ENCODE results near the gene HAP1.

The HAP1 gene

DNA sequence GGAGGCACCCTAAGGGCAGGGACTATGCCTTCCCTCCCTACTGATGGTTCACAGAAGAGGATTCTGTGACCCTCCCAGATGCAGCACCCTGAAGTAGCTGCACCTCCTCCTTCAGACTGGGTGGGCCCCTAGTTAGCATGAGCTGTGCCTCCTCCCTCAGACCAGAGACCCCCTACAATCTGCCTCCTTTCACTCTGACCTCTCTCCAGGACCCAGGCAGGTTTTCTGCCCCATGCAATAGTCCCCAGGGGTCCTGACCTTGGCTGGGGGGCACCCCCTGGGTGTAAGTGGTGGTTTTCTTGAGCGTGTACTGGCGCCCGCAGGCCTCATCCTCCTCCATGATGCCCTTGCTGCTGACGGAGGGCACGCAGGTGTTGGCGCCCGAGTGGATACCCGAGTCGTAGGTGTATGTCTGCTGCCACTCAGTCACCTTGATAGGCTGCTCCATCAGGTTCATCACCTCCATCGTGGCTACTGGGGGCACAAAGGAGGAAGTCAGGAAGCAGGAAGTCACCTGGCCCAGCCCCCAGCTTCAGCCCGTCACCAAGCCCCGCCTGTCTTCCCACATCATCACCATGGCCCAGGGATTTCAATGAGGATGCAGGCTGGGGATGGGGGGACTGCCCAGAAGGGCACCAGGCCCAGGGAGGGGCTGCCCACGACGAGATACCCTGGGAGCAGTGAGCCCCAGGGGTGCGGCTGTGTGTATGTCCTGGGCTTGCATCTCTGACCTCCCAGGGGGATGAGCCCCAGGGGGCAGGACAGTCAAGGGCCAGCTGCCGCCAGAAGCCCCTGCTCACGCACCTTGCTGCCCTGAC lies 37.2 kb upstream of the HAP1 start:
- peaks cover 47% of the 10 kb centered on the region for H3K4me1 ChIP-seq (ENCODE audit: insufficient read depth, poor library complexity, severe bottlenecking)
- H3K27me3 ChIP-seq (ENCODE audit: insufficient read depth, poor library complexity, severe bottlenecking): no peaks in the 10 kb centered on the region

DNA sequence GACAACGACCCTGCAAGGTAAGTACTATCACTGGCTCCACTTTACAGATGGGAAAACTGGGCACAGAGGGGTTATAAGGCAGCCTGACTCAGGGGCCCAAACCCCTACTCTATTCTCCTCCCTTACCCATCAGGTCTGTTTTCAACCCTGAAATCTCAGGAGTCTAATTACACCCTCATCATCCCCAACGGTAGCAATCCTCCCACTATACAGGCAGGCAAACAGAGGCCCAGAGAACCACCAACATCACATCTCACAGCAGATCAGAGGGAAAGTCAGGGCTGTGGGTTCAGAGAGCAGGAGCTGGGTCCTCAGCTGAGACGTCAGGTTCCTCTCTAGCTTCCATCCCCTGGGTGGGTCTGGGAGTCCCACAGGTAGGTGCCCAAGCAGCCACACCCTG lies 35.5 kb upstream of the HAP1 start:
- Histone ChIP-seq H3K9me3 (ENCODE audit: severe bottlenecking) (no peaks in the 10 kb centered on the region), H3K4me1 (ENCODE audit: insufficient read depth, poor library complexity, severe bottlenecking) (peaks cover 32% of the 10 kb centered on the region), H3K27me3 (ENCODE audit: insufficient read depth, poor library complexity, severe bottlenecking) (no peaks in the 10 kb centered on the region), H3K27ac (ENCODE audit: poor library complexity, severe bottlenecking) (peak overlapping the region; percentile 94), H3K36me3 (ENCODE audit: low read depth) (peaks cover 90% of the 10 kb centered on the region), H3K4me3 (ENCODE audit: severe bottlenecking) (no peak overlapping the region)
- no peak for DNase-seq (ENCODE audit: low spot score)
- TF ChIP-seq, protein P1, sequence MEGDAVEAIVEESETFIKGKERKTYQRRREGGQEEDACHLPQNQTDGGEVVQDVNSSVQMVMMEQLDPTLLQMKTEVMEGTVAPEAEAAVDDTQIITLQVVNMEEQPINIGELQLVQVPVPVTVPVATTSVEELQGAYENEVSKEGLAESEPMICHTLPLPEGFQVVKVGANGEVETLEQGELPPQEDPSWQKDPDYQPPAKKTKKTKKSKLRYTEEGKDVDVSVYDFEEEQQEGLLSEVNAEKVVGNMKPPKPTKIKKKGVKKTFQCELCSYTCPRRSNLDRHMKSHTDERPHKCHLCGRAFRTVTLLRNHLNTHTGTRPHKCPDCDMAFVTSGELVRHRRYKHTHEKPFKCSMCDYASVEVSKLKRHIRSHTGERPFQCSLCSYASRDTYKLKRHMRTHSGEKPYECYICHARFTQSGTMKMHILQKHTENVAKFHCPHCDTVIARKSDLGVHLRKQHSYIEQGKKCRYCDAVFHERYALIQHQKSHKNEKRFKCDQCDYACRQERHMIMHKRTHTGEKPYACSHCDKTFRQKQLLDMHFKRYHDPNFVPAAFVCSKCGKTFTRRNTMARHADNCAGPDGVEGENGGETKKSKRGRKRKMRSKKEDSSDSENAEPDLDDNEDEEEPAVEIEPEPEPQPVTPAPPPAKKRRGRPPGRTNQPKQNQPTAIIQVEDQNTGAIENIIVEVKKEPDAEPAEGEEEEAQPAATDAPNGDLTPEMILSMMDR (IDR thresholded peaks at IDR 0.05; ENCODE audit: poor library complexity, severe bottlenecking): no peak
- ATAC-seq (ENCODE audit: low read depth): no peak

More for the DNA sequence above, 37.2 kb upstream of the HAP1 start:
- no peak for DNase-seq (ENCODE audit: low spot score)
- H3K4me3 ChIP-seq (ENCODE audit: severe bottlenecking): no peak overlapping the region
- ATAC-seq (ENCODE audit: low read depth): no peak
- no peaks in the 10 kb centered on the region for H3K9me3 ChIP-seq (ENCODE audit: severe bottlenecking)
- TF ChIP-seq, protein P1 (IDR thresholded peaks at IDR 0.05; ENCODE audit: poor library complexity, severe bottlenecking): no peak
- H3K27ac ChIP-seq (ENCODE audit: poor library complexity, severe bottlenecking): peak overlapping the region; percentile 94
- peaks cover 85% of the 10 kb centered on the region for H3K36me3 ChIP-seq (ENCODE audit: low read depth)

DNA sequence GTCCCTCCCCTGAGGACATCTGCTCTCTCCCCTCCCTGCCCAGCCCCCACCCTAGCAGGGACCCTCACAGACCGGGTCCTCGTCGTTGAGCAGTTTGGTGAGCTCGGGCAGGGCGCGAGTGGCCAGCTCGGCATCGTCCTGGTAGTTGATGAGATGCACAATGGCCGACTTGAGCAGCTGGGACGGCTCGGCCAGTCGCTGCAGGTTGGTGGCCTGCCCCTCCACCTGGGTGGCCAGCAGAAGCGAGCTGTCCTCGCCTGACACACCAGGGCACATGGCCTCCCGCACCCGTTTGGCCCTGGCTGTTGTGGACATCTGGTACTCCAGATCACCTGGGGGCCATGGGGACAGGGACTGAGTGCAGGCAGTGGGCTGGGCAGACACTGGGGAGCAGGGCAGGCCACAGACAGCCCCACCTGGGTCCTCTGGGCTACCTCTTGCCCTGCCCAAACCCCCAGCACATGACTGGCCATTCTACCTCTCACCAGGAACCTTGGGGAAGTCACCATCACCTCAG lies 35.0 kb upstream of the HAP1 start:
- Histone ChIP-seq H3K27ac (ENCODE audit: poor library complexity, severe bottlenecking) (no peak overlapping the region), H3K36me3 (ENCODE audit: low read depth) (peaks cover 90% of the 10 kb centered on the region), H3K9me3 (ENCODE audit: severe bottlenecking) (no peaks in the 10 kb centered on the region), H3K27me3 (ENCODE audit: insufficient read depth, poor library complexity, severe bottlenecking) (no peaks in the 10 kb centered on the region), H3K4me3 (ENCODE audit: severe bottlenecking) (no peak overlapping the region), H3K4me1 (ENCODE audit: insufficient read depth, poor library complexity, severe bottlenecking) (peaks cover 27% of the 10 kb centered on the region)
- ATAC-seq (ENCODE audit: low read depth): no peak
- TF ChIP-seq, protein P1 (IDR thresholded peaks at IDR 0.05; ENCODE audit: poor library complexity, severe bottlenecking): no peak
- DNase-seq (ENCODE audit: low spot score): no peak

DNA sequence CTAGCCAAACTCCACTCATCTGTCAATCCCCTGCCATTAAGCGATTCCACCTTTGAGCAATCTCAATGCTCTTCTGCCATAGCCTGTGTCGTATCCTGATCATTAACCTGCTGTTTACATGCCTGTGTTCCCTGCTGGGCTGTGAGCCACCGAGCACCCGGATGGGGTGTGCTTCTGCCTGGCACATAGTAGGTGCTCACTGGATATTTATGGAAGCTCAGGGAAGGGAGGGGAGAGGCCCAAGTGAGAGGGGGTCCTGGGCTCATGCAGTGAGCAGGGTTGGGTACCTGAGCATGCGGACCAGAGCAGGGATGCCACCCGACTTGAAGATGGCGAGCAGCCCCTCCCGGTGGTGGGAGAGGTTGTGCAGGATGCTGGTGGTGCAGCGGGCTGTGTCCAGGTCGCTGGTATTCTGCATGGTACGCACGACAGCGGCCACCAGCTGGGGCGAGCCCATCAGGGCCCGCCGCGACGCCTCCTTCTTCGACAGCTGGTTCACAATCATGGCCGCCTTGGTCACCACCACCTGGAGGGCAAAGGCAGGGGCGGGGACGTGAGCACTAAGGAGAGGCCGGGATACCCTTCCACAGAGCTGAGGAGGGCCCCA lies 34.3 kb upstream of the HAP1 start:
- H3K27ac ChIP-seq (ENCODE audit: poor library complexity, severe bottlenecking): no peak overlapping the region
- no peak overlapping the region for H3K4me3 ChIP-seq (ENCODE audit: severe bottlenecking)
- ATAC-seq (ENCODE audit: low read depth) (no peak), DNase-seq (ENCODE audit: low spot score) (no peak)
- H3K4me1 ChIP-seq (ENCODE audit: insufficient read depth, poor library complexity, severe bottlenecking): peaks cover 21% of the 10 kb centered on the region
- no peaks in the 10 kb centered on the region for H3K27me3 ChIP-seq (ENCODE audit: insufficient read depth, poor library complexity, severe bottlenecking)
- no peaks in the 10 kb centered on the region for H3K9me3 ChIP-seq (ENCODE audit: severe bottlenecking)
- TF ChIP-seq, protein P1 (IDR thresholded peaks at IDR 0.05; ENCODE audit: poor library complexity, severe bottlenecking): no peak
- peaks cover 93% of the 10 kb centered on the region for H3K36me3 ChIP-seq (ENCODE audit: low read depth)
